IMR-90 (cell line): Measurements from ENCODE around the gene PDLIM5. TPM values are rescaled to one million over a fixed set of nuclear protein-coding genes. Genes with fewer than 3 reads are reported as not detected.

Experiments
- ATAC-seq: fragments of 200-7000 bp; cut with Tn5 transposase; 2 replicates; pipeline ENCODE4 v1.9.1; 2020; ENCODE audit warnings: low read depth, mild to moderate bottlenecking, moderate library complexity
- BruUV-seq: library from RNA; stranded (reverse); fragments of 400-500 nt; replicated peaks from 2 replicates; lab custom pipeline; 2021; lab: Mats Ljungman, UMichigan
- CTCF ChIA-PET: fragments of 300-600 bp; formaldehyde crosslinking; extraction: SDS; loops from one replicate; lab custom pipeline; 2021; ENCODE audit warnings: antibody characterized with exemption; lab: Yijun Ruan, JAX
- POLR2A ChIA-PET: fragments of 300-600 bp; sonication (Branson Sonifier 250); formaldehyde crosslinking; loops from one replicate; lab custom pipeline; 2022; ENCODE audit warnings: antibody characterized with exemption; ENCODE audit not compliant: unreplicated experiment; lab: Charles Lee
- DNase-seq: peaks from one replicate; pipeline ENCODE4 v3.0.0; 2013
- H2AFZ ChIP-seq: replicated peaks from 2 replicates; pipeline ENCODE3; 2013; ENCODE audit warnings: low read length, mild to moderate bottlenecking; ENCODE audit not compliant: poor library complexity
- H2AK5ac ChIP-seq: 2 replicates; pipeline ENCODE4 v1.6.1; 2013; ENCODE audit warnings: low read depth, low read length, inconsistent platforms
- H2AK9ac ChIP-seq: replicated peaks from 2 replicates; pipeline ENCODE3; 2013; ENCODE audit warnings: mild to moderate bottlenecking, low read depth, low read length, moderate library complexity; ENCODE audit not compliant: poor library complexity
- H2BK120ac ChIP-seq: 2 replicates; pipeline ENCODE4 v1.6.1; 2013; ENCODE audit warnings: low read depth, low read length, inconsistent platforms
- H2BK15ac ChIP-seq: 3 replicates; pipeline ENCODE4 v1.6.1; 2013; ENCODE audit warnings: low read depth, low read length, inconsistent platforms
- H2BK20ac ChIP-seq: 2 replicates; pipeline ENCODE4 v1.6.1; 2013; ENCODE audit warnings: low read depth, mild to moderate bottlenecking, inconsistent platforms, low read length, moderate library complexity
- H2BK5ac ChIP-seq: 2 replicates; pipeline ENCODE4 v1.6.1; 2013; ENCODE audit warnings: mild to moderate bottlenecking, low read depth, low read length, inconsistent platforms; ENCODE audit not compliant: poor library complexity, severe bottlenecking
- H3K14ac ChIP-seq: replicated peaks from 2 replicates; pipeline ENCODE4 v1.6.1; 2013; ENCODE audit warnings: low read depth, low read length, inconsistent platforms
- H3K18ac ChIP-seq: 2 replicates; pipeline ENCODE4 v1.6.1; 2013; ENCODE audit warnings: low read depth, low read length, control low read depth
- H3K23ac ChIP-seq: 2 replicates; pipeline ENCODE4 v1.6.1; 2013; ENCODE audit warnings: low read depth, low read length, inconsistent platforms
- H3K27ac ChIP-seq: 2 replicates; pipeline ENCODE4 v1.5.1; 2013; ENCODE audit warnings: mild to moderate bottlenecking, control low read depth, low read length; ENCODE audit not compliant: insufficient read depth
- H3K27me3 ChIP-seq: 2 replicates; pipeline ENCODE4 v1.6.1; 2013; ENCODE audit warnings: low read length; ENCODE audit not compliant: control insufficient read depth, insufficient read depth
- H3K36me3 ChIP-seq: 2 replicates; pipeline ENCODE4 v1.6.1; 2013; ENCODE audit warnings: low read length, mixed read lengths; ENCODE audit not compliant: control insufficient read depth, insufficient read depth
- H3K4ac ChIP-seq: 2 replicates; pipeline ENCODE4 v1.6.1; 2013; ENCODE audit warnings: low read depth, low read length, inconsistent platforms
- H3K4me1 ChIP-seq: 2 replicates; pipeline ENCODE4 v1.6.1; 2013; ENCODE audit warnings: low read length, mixed read lengths; ENCODE audit not compliant: control insufficient read depth, insufficient read depth
- H3K4me2 ChIP-seq: 2 replicates; pipeline ENCODE4 v1.6.1; 2013; ENCODE audit warnings: low read depth, mild to moderate bottlenecking, control low read depth, low read length, moderate library complexity
- H3K4me3 ChIP-seq: 2 replicates; pipeline ENCODE4 v1.5.1; 2013; ENCODE audit warnings: low read depth, mild to moderate bottlenecking, control low read depth, low read length, moderate library complexity; ENCODE audit not compliant: insufficient read depth
- H3K56ac ChIP-seq: 2 replicates; pipeline ENCODE4 v1.6.1; 2013; ENCODE audit warnings: low read length, inconsistent platforms; ENCODE audit not compliant: insufficient read depth; ENCODE audit errors: extremely low read depth
- H3K79me1 ChIP-seq, 2 experiments: 2 replicates each; pipeline ENCODE4 v1.6.1; 2013; ENCODE audit warnings: low read length in 2 of 2, inconsistent platforms in 1 of 2, low read depth in 1 of 2
- H3K9ac ChIP-seq: 2 replicates; pipeline ENCODE4 v1.6.1; 2013; ENCODE audit warnings: low read depth, low read length, control low read depth
- H3K9me1 ChIP-seq: 2 replicates; pipeline ENCODE4 v1.6.1; 2013; ENCODE audit warnings: low read length, inconsistent platforms; ENCODE audit not compliant: insufficient read depth
- H3K9me3 ChIP-seq: 2 replicates; pipeline ENCODE4 v1.6.1; 2013; ENCODE audit warnings: low read length; ENCODE audit not compliant: control insufficient read depth, insufficient read depth
- H4K20me1 ChIP-seq: 2 replicates; pipeline ENCODE4 v1.6.1; 2013; ENCODE audit warnings: low read length, inconsistent platforms; ENCODE audit not compliant: insufficient read depth
- H4K5ac ChIP-seq: 2 replicates; pipeline ENCODE4 v1.6.1; 2013; ENCODE audit warnings: mild to moderate bottlenecking, low read depth, low read length, control low read depth
- H4K8ac ChIP-seq, 2 experiments: 2 replicates each; pipeline ENCODE4 v1.6.1; 2013; ENCODE audit warnings: low read depth in 2 of 2, low read length in 2 of 2, control low read depth in 1 of 2, inconsistent platforms in 1 of 2
- H4K91ac ChIP-seq: 2 replicates; pipeline ENCODE4 v1.6.1; 2013; ENCODE audit warnings: low read depth, low read length, inconsistent platforms; ENCODE audit not compliant: insufficient read depth
- BHLHE40 ChIP-seq: fragments of 150-350 bp; IDR thresholded peaks from 2 replicates; pipeline ENCODE4 v1.6.1; 2016; ENCODE audit warnings: mild to moderate bottlenecking, low read depth, low read length
- MAFK ChIP-seq: IDR thresholded peaks from 2 replicates; pipeline ENCODE4 v1.6.1; 2012; ENCODE audit warnings: low read depth, low read length, improper control_type of control experiment
- MAZ ChIP-seq: IDR thresholded peaks from 2 replicates; pipeline ENCODE4 v1.6.1; 2012; ENCODE audit warnings: low read depth, mild to moderate bottlenecking, low read length, improper control_type of control experiment, moderate library complexity, borderline replicate concordance
- MXI1 ChIP-seq: IDR thresholded peaks from 2 replicates; pipeline ENCODE4 v1.6.1; 2012; ENCODE audit warnings: low read depth, mild to moderate bottlenecking, low read length, moderate library complexity, borderline replicate concordance
- RAD21 ChIP-seq: IDR thresholded peaks from 2 replicates; pipeline ENCODE4 v1.6.1; 2012; ENCODE audit warnings: low read length, improper control_type of control experiment
- WGBS, 2 experiments: methylation state at CpG; one replicate each; pipeline versions ENCODE4 v1.1.5 to v1.1.7; 2013; ENCODE audit warnings: missing lambda C conversion rate in 2 of 2; ENCODE audit not compliant: insufficient read length in 1 of 2; ENCODE audit errors: extremely low coverage in 2 of 2; 5-methylcytosine and 5-hydroxymethylcytosine counted together
- dilution Hi-C: fragments of 300-500 bp; cut with HindIII; formaldehyde crosslinking; loops from one replicate; pipeline ENCODE4 v1.14.3; 2018; ENCODE audit warnings: low sequenced_read_pairs; ENCODE audit not compliant: unreplicated experiment
- in situ Hi-C: fragments of 300-500 bp; cut with MboI; formaldehyde crosslinking; loops from 3 replicates; pipeline ENCODE4 v1.14.3; 2019; ENCODE audit warnings: low sequenced_read_pairs, inconsistent platforms, mixed read lengths
- intact Hi-C: fragments of 100-400 bp; cut with micrococcal nuclease; formaldehyde crosslinking; loops from 2 replicates; pipeline ENCODE4 v1.10.0; 2022
- polyA plus RNA-seq, 3 experiments: library from polyadenylated mRNA; depleted of rRNA; stranded (reverse); fragments of >200 nt; gene quantifications; 2 replicates each; pipeline ENCODE4 v1.2.3, GENCODE V29; 2012; ENCODE audit warnings: low replicate concordance in 1 of 3
- total RNA-seq: library from RNA; depleted of rRNA; stranded (reverse); fragments of >200 nt; gene quantifications from 2 replicates; pipeline ENCODE4 v1.2.3, GENCODE V29; 2012

PDLIM5 gene
- total and polyA plus RNA-seq, 2 of the 4 experiments (the other 2 are of a cell fraction) = 96.5 to 188 TPM

DNA sequence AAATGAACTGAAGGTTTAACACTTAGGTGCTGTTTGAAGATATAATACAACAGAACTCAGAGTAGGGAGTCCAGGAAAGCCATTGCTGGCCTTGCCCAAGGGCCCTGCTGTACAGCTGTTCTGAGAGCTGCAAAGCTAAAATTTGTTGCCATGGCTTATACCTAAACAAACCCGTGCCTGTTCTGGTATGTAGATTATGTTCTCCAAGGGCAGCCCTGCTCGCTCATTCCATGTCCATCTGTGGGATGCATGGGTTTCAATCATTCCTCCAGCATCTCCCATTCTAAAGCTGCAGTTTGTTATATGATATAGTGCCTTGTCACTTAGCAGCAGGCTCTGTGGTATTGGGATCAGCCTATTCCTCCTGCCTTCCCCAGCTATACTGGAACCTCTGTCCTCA is 225.2 kb downstream of the PDLIM5 start:
- Histone ChIP-seq H3K14ac (no peak overlapping the region), H4K91ac (no peak overlapping the region), H3K9ac (no peak overlapping the region), H3K9me3 (no peaks in the 10 kb centered on the region), H2AK5ac (no peak overlapping the region), H2BK120ac (no peak overlapping the region), H3K23ac (no peak overlapping the region), H3K18ac (no peak overlapping the region), H4K5ac (no peak overlapping the region), H4K20me1 (no peaks in the 10 kb centered on the region), H3K4me2 (no peak overlapping the region), H4K8ac (no peak overlapping the region), H3K4me3 (no peak overlapping the region), H3K4ac (no peak overlapping the region), H2AK9ac (no peak overlapping the region), H3K27me3 (no peaks in the 10 kb centered on the region), H2AFZ (no peak overlapping the region), H3K79me1 (no peaks in the 10 kb centered on the region), H3K56ac (no peak overlapping the region), H2BK5ac (no peak overlapping the region), H3K36me3 (no peaks in the 10 kb centered on the region), H2BK15ac (no peak overlapping the region), H2BK20ac (no peak overlapping the region), H3K27ac (no peak overlapping the region), H3K4me1 (peaks cover 2% of the 10 kb centered on the region; the same call in 1 of the 2 replicates), H3K9me1 (no peaks in the 10 kb centered on the region)
- TF ChIP-seq RAD21 = no peak
- no peak for TF ChIP-seq BHLHE40
- no peak for TF ChIP-seq MAFK
- no peak for TF ChIP-seq MXI1
- TF ChIP-seq MAZ = no peak
- no TSS peak for BruUV-seq
- intact Hi-C loops (no loop called here), dilution Hi-C loops (no loop called here), in situ Hi-C loops (no loop called here)
- CTCF ChIA-PET = interaction anchor here (0.6 to 0.7 kb wide), 2 partner anchors 17 to 81 kb away, joined by 3 to 4 read pairs; partner anchors contain the start of gene BMPR1B
- ATAC-seq (peak; percentile 84), DNase-seq (peak; percentile 38)
- POLR2A ChIA-PET = no interaction called here
- WGBS, 2 experiments = no CpG with 5 or more reads among the region's 2 CpGs
